Measurements from ENCODE around the gene STXBP1.

The STXBP1 gene

DNA sequence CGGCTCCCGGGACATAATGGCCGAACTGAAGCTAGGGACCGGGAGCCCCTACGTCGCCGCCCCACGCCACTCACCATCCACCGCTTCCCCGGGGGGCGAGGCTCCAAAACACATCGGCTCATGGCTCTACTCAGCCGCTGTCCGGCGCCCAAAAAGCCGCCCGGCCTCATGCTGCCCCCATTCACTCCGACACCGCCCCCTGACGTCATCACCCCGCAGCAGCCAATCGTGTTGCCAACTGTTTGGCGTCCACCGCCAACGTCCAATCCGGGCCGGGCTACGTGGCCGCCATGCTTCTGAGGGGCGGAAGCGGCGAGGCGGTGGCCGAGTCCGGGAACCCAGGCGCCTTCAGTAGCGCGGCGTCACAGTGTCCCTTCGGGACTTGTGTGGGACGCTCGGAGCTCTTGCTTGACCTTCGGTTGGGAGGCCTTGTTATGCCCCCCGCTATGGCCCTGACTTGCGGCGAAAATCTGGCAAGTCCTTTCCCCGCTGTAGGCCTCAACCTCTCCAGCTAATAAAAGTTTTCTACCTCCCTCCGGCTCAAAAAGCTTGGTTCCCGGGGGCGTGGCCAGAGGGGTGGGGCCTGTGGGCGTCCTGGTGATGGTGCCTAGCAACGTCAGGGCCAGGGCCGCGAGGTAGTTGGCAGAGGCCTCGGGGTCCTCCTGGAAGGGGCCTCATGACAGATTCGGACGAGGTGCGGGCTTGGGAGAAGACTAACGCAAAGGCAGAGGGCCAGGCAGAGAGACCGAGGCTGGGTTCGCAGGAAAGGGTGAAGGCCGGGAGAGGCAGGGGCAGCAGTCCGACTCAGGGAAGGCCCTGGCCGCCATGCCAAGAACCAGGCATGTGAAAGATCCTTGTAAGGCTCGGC lies 103.6 kb downstream of the STXBP1 start, which contains the start of the genes PTRH1 and TTC16:
PTRH1 (minus strand) TSS at position 194 of the 868 bp plus-strand sequence; CDS start at position 170, 24 bp downstream.
TTC16 (plus strand) TSS at position 610 of the 868 bp plus-strand sequence; CDS start at position 677, 67 bp downstream.
- peak; percentile 78 for DNase-seq (ENCODE audit: low read depth)

DNA sequence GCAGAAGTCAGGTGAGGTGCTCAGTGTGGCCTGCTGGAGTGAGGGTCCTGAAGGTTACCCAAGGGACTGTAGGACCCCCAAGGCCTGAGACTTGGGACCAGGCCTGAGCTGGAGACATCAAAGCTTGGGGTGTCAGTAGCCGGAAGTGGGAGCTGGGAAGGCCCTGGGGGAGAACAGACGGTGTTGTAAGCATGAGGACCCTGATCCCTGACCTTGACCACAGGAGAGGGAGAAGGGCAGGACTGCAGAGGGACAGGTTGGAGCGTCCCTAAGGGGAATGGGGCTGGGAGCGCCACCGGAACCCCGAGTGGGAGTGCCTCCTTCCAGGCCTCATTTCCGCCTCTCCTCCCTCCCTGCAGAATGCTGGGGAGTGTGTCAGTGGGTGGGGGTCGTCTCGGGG lies 104.3 kb downstream of the STXBP1 start:
- DNase-seq (ENCODE audit: low read depth), result no peak

DNA sequence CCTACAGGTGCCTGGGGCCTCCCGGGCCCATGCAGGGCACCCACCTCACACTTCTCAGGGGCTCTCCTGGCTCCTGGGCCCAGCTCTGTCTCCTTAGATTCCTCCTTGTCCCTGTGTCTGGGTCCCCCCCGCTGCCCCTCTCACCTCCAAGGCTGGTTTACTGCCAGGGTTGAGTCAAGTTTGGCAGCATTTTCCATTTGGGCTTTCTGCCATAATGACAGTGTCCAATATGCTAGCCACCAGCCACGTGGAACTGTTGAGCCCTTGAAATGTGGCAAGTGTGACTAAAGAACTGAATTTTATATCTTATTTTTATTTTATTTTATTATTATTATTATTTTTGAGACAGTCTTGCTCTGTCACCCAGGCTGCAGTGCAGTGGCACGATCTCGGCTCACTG lies 105.7 kb downstream of the STXBP1 start:
- DNase-seq (ENCODE audit: low read depth), result no peak

DNA sequence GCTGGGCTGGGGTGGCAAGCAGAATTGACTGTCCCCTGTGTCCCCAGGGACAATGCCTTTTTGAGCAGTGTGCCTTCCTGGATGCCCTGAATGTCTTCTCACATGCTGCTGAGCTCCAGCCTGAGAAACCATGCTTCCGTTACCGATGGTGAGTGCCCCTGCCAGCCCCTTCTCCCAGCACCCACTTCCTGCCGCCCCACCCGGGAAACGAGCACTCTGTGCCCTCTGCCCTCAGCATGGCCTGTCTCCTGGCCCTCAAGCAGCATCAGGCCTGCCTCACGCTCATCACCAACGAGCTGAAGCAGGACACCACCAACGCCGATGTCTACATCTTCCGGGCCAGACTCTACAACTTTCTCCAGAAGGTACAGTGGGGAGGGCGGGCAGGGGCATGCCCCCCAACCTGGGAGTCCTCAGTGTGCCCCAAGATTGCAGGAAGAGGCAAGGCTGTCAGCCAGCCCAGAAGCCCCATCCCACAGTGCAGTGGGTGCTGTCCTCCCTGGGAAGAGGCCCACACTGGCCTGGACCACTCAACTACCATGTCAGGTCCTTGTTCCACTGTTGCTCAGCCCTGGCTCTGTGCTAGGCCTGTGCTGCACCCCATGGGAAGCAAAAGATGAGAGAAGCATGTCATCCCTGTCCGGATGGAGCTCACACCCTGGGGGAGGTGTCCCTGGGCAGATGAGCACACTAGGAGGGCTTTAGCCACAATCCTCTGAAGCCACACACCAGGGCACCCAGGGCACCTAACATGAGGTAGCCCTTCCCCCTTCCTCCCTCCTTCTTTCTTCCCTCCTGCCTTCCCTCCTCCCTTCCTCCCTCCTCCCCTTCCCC lies 108.2 kb downstream of the STXBP1 start:
- DNase-seq (ENCODE audit: low read depth), result no peak

DNA sequence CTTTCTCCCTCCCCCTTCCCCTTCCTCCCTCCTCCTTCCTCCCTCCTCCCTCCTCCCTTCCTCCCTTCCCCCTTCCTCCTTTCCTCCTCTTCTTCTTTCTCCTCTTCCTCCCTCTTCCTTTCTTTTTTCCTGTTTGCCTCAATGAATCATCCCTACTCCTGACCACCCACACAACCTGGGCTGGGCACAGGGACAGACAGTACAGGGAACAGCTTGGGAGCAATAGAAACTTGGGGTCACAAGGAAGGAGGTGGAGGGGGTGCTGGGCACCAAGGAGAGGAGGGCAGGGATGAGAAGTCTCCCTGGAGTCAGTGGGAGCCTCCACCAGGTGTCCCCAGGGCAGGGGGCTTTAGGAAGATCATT lies 108.8 kb downstream of the STXBP1 start:
- DNase-seq (ENCODE audit: low read depth), result no peak

DNA sequence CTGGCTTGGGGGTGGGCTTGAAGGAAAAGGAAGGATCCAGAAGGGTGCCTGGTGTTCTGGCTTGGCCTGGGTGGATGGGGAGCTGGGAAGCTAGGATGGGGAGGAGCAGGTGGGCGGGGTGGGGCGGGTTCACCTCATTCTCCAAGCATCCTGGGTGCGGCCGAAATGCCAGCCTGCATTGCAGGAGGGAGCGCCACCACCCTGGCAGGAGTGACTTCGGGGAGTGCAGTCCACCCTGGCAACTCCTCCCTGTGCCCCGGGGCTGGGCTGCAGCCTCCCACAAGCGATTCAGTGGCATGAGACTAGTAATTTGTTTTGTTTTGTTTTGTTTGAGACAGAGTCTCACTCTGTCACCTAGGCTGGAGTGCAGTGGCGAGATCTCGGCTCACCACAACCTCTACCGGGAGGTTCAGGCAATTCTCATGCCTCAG lies 109.3 kb downstream of the STXBP1 start:
- DNase-seq (ENCODE audit: low read depth), result no peak

DNA sequence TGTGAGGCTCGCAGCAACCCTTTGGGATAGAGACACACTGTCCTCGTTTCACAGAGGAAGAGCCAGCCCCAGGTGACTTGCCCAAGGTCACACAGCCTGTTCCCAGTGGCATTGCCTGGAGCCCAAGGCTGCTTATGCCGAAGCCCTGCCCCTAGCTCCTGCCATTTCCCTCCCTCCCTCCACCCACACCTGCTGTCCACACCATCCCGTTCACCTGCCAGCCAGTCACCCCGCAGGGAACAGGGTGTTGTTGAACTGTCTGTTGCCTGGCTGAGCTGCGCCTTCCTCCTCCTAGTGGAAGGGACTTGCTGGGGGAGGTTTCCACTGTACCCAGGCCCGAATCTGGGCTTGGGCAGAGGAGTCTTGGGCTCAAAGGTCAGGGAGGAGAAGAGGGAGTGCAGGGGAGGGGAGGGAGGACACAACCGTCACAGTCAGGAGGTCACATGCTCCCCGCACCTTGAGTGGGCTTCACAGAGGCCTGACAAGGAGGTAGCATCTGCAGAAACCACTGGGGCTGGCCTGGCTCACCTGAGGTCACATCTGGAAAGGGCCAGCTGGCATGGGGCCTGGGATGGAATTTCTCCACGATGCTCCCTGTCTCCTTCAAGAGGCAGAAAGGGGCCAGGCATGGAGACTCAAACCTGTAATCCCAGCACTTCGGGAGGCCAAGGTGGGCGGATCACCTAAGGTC lies 110.1 kb downstream of the STXBP1 start:
- DNase-seq (ENCODE audit: low read depth), result no peak

DNA sequence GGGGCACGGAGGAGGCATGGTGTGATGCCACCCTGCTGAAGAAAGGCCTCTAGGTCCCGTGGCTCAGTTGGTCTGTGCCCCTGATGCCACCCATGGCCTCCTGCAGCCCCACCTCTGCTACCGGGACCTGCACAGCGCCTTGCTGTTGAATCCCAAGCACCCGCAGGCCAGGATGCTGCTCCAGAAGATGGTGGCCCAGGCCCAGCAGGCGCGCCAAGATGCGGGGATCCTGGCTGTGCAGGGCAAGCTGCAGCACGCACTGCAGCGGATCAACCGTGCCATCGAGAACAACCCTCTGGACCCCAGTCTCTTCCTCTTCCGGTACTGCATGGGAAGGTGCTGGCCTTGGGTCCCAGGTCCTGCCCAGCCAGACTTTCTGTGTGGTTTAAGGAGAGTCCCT lies 110.9 kb downstream of the STXBP1 start:
- DNase-seq (ENCODE audit: low read depth), result no peak

DNA sequence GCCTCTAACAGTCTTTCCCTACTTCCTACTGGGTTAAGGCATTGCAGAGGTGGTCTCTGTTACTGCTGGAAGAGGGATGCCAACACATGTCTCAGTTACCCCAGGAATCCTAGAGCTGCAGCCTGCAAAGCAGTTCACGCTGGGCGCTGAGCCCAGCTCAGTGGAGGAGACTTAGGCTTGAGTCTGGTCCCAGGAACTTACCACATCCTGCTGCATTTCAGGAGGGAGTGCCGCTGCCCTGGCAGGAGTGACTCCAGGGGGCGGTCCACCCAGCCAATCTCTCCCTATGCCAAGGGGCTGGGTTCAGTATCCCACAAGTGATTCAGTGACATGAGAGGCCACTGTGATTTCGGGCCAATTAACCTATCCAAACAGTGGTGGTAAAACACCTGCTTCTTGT lies 111.4 kb downstream of the STXBP1 start:
- DNase-seq (ENCODE audit: low read depth), result peak; percentile 20

DNA sequence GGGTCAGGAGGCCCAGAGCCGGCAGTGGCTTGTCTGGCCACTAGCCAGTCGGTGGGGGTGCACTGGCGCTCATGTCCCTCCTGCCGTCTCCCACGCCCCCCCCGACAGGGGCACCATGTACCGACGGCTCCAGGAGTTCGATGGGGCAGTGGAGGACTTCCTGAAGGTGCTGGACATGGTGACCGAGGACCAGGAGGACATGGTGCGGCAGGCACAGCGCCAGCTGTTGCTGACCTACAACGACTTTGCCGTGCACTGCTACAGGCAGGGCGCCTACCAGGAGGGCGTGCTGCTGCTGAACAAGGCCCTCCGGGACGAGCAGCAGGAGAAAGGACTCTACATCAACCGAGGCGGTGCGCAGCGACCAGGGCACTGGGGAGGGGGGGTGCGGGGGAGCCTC lies 111.9 kb downstream of the STXBP1 start:
- no peak for DNase-seq (ENCODE audit: low read depth)

DNA sequence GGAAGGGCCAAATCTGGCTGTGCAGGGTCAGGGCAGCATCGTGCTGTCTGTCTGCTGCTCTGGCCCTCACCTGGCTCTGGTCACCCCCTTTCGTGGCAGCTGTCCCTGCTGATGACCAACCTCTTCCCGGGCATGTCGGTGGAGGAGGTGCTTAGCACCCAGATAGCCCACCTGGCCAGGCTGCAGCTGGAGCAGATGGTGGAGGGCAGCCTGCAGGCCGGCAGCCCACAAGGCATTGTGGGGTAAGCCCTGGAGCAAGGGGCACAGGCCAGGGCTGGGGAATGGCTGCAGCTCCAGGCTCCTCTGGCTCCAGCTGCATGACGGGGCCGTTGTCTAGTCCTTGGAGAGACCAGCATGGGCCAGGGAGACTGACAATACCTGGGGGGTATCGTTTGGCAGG lies 114.8 kb downstream of the STXBP1 start:
- DNase-seq (ENCODE audit: low read depth), result no peak

DNA sequence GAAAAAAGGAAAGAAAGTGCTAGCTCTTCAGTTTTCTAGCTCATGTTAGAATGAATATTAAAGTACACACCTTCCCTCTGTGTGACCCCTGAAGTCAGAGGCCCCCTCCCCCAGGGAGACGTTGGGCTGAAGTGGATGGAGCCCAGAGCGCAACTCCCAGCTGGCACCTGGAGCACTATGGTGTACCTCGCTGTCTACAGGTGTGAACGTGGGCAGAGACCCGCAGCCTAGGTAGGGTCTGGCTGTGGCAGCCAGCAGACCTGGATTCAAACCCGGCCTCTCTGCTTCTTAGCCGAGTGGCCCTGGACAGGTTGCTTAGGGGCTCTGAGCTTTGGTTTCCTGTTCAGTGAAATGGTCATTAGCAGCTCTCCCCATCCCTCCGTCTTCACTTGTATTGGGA lies 116.7 kb downstream of the STXBP1 start:
- no peak for DNase-seq (ENCODE audit: low read depth)

DNA sequence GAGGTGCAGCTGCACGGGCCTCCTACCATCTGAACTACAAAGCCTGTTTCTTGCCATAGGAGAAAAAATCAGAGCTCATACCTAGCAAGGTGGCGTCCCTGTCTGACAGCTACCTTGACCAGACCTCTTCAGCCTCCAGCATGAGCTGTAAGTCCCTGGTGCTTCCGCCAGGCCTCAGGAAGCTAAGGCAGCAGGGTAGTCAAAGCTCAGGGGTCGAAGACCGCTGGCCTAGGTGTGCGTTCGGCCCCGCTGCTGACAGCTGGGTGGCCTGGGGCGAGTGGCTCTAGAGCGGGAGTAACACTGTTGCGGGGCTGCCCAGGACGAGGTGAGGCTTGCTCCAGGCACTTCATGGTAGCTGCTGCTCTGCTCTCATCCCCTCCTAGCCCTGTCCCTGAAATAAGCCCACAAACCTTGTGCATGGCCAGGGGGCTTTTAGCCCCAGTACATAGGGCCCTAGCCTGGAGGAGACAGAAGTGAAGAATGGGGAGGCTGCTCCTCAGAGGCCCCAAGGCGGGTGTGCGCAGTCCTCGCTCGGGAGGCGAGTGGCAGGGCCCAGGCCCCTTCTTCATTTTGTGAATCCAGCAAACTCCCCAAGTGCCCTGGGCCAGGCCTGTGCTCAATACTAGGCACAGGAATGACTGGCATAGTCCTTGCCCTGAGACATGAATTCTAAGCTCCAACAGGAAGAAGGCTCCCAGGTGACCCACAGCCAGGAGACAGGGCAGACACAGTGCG lies 117.6 kb downstream of the STXBP1 start:
- DNase-seq (ENCODE audit: low read depth), result no peak

DNA sequence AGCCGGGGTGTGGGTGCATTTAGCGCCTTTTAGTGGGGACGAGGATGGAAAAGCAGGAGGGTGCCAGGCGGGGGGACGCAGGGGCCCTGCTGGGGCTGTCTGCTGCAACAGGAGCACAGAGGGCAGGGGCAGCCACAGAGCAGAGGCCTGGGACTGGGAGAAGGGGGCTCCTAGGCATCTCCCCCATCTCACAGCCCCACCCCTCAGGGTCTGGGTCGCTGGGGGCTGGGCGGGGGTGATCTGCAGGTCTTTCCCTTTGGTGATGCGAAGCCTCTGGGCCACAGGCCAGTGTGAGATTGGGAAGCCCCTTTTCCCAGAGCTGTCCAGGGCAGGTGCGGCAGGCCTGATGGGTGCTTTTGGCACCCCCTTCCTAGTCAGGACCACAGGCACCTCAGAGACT lies 118.2 kb downstream of the STXBP1 start:
- DNase-seq (ENCODE audit: low read depth), result no peak

DNA sequence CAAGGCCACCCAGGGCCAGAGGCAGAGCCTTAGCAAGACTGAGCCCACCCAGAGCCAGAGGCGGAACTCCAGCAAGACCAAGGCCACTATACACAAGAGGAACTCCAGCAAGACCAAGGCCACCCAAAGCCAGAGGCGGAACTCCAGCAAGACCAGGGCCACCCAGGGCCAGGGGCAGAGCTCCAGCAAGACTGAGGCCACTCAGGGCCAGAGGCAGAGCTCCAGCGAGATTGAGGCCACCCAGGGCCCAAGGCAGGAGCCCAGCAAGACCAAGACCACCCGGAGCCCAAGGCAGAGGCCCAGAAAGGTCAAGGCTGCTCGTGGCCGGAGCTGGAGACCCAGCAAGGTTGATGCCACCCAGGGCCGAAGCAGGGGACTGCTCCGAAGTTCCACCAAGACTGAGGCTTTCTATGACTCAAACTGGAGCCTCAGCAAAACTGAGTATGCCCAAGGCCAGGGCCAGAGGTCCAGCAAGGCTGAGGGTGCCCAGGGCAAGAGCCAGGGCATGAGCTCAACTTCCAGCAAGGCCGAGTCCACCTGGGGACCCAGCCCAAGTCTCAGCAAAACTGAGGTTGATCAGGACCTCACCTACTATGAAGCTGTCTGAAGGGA lies 118.8 kb downstream of the STXBP1 start:
- DNase-seq (ENCODE audit: low read depth), result no peak

DNA sequence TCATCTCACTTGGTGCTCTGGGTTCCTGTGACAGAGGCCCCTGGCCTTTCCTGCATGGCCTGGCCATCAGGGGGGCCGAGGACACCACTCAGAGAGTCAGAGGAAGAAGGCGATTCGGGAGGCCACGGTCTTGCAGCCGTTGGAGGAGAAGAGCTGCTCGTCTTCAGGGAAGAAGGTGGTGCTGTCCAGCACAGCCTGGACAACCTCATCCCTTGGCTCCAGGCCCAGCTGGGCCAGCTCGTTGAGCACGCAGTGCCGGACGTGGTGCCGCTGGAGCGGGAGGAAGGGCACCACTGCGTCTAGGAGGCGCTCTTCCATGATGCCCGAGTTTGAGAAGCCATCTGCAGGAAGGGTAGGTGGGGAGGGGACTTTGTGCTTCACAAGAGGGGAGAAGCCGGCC lies 119.9 kb downstream of the STXBP1 start:
- DNase-seq (ENCODE audit: low read depth), result no peak

DNA sequence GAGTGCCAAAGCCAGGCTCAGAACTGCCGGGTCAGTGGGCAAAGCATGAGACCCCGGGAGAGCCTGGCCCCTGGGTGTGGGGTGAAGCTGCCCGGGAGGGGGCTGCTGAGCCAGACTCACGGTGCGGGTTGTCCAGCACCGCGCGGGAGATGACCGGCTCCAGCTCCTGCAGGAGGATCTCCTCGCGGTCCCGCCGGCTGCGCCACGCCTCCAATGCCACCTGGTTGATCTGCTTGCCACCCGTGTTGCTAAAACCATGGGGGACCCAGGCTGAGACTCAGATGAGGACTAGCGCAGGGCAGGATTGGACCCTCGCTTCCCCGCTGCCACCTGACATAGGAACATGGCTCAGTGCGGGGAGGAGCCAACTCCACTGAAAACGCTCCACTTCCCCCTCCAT lies 120.4 kb downstream of the STXBP1 start:
- DNase-seq (ENCODE audit: low read depth), result no peak

DNA sequence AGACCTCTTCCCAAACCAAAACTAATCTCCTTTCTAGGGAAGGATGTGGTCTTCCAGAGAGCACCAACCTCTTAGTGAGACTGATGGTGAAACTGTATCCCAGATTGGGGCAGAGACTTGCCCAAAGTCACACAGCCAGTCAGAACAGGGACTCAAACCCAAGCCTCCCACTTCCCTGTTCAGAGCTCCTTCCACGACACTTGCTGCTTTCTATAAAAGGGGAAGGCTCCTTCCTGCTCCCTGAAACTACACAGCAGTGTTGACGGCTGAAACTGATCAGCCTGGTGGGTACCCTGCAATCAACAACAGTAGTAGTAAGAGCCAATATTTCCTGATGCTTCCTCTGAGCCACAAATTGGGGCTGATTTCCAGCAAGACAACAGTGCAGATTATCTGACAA lies 121.5 kb downstream of the STXBP1 start:
- no peak for DNase-seq (ENCODE audit: low read depth)

DNA sequence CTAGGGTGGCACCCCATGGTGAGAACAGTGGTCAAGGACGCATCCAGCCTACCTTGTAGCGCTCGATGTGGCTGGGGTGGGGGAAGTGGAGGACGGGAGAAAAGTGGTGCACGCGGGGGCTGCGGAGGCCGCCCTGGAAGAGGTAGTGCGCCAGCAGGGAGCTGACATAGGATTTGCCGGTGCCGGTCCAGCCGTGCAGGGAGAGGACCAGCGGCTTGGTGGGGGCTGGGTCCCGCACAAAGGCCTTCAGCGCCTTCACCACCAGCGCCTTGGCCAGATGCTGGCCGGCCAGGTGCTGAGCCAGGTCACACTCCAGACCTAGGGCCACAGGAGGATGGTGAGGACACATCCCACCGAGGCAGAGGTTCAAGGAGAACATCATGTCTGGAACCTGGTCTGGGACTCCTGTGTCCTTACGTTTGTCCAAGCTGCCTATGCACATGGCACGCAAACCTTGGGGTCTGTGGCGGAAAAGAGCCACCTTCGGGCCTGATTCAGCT lies 122.2 kb downstream of the STXBP1 start:
- no peak for DNase-seq (ENCODE audit: low read depth)

DNA sequence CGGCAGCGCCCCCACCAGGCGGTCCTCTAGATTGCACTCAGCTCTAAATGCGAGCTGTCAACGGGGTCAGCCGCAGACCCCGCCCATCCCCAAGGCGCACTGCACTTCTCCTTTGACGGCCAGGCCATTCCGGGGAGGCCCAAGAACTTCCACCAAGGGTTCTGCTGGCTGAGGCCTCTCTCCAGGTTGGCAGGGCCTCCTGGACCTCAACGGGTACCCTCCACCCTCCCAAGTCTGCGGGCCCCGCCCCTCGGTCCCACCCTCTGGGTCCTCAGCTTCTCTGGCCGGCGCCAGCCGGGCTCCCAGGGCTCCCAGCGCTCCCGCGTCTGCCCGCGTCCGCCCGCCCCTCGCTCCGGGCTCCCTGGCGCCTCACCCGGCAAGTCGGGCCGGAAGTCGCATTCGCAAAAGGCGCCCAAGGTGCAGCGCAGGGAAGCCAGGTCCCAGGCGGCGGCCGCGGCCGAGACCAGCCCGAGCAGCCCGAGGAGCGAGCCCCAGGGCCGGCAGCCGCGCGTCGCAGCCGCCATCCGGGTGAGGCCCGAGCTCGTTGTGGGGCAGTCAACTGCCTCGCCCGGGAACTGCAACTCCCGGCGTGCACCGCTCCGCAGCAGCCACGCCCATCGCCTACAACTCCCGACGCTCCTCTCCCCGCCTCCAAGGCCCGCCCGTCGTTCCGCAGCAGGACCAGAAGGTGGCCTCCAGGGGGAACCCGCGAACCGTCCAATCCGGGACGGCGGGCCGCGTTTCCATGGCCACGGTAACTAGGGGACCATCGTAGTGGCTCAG lies 122.9 kb downstream of the STXBP1 start, which contains the start of gene TOR2A:
TOR2A (minus strand) TSS at position 548 of the 783 bp plus-strand sequence; CDS start at position 524, 24 bp downstream.
- peak; percentile 83 for DNase-seq (ENCODE audit: low read depth)

Data from HS-5 (cell line).